NCI-H2171 (cell line): ENCODE results near the gene AIMP1.
"Not testable (repeated sequence)": the region's sequence is repeated elsewhere in the genome, so short reads cannot be mapped to it uniquely, and the experiment has no call there.

ENCODE experiments used
- DNase-seq: peaks from one replicate; lab custom pipeline; 2025; lab: John Stamatoyannopoulos, UW

The AIMP1 gene

GRCh38 chr4:106351016-106351415 is 34.7 kb downstream of the AIMP1 start:
- DNase-seq = no peak

GRCh38 chr4:106353786-106354185 is 37.4 kb downstream of the AIMP1 start:
- DNase-seq = no peak

DNA sequence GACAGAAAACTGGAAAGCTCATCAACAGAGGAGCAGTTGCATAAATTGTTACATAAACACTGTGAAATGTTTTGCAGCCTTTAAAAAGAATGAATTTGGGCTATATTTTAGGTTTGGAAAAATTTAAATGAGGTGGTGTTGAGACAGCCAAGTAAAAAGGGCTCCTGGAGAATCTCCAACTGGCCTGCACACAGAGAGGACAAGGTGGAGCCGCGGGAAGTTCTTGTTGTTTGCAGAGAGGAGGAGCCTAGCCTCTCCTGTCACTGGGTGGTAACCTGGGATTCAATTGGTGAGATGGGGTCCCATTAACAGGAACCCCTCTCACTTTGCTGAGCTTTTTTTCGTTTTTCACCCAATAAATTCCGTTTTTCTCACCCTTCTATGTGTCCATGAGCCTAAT is 38.8 kb downstream of the AIMP1 start:
- no peak for DNase-seq

- DNase-seq = no peak
Observed at GRCh38 chr4:106358899-106359298, 42.5 kb downstream of the AIMP1 start.

- no peak for DNase-seq
Observed at GRCh38 chr4:106362086-106362825, 45.9 kb downstream of the AIMP1 start.

DNA sequence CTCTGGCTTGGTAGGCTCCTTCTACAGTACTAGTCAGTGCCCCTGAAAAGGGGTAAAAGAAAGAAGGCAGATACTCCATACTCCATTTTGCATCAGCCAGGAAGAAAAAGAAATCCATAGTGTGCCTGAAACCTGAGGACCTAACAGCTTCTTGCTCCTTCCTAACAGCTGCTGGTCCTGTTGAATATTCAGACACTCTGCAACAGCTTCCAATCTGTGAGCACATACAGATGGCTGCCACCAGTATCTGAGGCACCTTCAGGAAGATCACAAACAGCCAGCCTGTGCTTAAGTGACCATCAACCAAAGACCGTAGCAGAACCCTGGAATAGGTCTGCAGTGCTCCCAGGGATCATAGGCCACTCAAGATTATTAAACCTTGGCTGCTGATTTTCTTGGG is 47.9 kb downstream of the AIMP1 start:
- DNase-seq = no peak

DNA sequence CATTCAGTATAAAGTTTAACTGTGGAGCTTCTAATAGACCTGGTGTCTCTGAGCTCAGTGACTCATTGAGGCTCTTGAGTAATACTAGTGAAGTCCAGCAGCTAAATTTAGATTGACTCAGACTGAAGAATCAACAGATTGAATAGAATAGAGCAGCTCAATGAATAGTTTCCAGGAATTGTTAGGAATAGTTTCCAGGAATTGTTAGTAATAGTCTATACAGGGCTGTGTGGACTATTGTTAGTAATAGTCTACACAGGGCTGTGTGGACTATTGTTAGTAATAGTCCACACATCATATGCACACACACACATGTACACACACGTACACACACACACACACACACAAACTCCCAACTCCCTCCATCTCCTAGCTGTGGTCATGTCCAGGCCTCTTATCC is 49.3 kb downstream of the AIMP1 start:
- no peak for DNase-seq

DNA sequence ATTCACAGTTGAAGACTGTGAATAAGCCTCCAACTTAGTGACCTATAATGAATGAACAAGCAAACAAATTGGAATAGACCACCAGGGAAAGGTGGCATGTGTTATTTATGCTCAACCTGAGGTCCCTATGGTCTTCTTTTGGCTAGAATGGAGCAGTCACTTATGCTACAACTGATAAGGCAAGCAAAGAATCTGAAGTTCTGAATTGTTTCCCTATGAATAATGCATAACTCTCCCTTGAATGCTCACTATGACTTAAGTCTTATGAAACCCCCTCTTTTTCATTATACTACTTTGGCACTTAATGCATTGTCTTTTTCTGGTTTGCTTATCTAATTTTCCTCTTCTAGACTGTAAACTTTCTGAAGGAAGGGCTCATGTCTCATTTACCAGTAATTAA is 49.7 kb downstream of the AIMP1 start:
- no peak for DNase-seq

DNA sequence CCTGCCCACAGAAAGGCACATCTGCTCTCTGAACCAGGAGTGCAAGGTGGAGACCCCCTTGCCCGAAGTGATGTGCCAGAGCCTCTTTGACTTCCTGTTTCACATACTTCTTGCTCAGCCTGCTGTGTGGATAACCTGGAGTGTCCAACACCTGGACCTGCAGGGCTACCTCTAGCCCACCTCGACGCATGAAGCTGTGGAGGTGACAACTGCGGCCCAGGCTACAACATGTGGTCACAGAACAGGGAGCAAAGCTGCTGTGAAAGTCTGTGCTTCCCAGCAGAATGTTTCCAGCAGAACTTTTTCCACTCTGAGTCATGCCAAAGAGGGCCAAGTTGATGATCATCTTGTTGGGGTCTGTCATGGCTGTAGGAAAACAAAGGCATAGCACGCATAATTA is 50.7 kb downstream of the AIMP1 start:
- no peak for DNase-seq

DNA sequence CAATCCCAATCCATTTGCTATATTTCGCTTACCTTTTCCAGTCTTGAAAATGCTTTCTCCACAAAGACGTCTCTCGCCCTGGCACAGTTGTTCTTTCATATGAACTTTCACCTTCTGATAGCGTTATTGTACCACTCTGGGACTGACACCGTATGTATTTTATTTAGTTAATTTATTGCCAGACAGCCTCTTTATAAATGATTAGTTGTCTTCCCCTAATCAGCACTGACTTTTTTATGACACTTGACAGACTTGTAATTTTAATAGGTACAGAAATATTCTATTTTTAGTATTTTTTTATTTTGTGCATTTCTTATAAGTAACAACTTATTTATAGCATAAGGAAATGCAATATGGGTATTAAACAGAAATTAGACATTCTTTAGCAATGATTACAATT is 52.3 kb downstream of the AIMP1 start, which contains the start of gene GIMD1:
TSS of gene GIMD1 (minus strand) at position 101 of the 400 bp plus-strand sequence. CDS start 1,343 bp downstream, outside the sequence.
- DNase-seq = no peak

- no peak for DNase-seq
Observed at GRCh38 chr4:106369456-106370060, 53.2 kb downstream of the AIMP1 start.

DNA sequence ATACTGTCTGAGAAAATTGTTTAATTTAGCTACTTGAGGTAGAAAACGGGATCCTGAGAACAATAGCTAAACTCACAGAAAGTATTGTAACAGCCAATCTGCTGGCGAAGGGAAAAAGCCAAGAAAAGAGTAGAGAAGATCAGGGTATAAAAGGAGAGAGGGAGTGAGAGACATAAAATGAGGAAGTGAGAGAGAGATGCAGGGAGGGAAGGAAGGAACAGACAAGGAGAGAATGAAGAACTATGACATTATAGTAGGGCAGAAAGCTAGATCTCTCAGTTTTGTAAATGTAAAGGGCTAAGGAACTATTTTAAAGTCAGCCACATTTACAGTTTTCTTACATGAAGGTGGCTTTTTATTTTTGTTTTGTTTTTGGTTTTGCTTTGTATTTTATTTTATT is 53.9 kb downstream of the AIMP1 start:
- no peak for DNase-seq

DNA sequence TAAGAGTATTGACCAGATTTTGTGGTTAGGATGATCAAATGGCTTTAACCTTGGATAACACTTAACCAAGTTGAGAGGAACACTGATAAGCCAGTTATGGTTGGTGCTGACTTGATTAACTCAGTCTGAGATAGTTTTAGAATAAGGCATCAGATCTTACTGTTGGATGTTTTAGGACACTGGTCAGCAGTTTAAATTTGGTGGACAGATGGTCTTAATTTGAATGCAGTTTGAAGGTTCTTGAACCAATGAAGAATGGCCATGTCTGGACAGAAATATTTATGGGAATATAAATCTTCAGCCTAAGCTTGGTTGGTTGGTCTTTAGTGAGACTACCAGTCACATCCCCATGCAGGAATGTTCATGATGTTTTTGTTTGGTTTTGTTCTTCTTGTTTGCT is 54.8 kb downstream of the AIMP1 start:
- no peak for DNase-seq

GRCh38 chr4:106373026-106373425 is 56.7 kb downstream of the AIMP1 start:
- no peak for DNase-seq

- no peak for DNase-seq
Observed at GRCh38 chr4:106380179-106380578, 63.8 kb downstream of the AIMP1 start.

DNA sequence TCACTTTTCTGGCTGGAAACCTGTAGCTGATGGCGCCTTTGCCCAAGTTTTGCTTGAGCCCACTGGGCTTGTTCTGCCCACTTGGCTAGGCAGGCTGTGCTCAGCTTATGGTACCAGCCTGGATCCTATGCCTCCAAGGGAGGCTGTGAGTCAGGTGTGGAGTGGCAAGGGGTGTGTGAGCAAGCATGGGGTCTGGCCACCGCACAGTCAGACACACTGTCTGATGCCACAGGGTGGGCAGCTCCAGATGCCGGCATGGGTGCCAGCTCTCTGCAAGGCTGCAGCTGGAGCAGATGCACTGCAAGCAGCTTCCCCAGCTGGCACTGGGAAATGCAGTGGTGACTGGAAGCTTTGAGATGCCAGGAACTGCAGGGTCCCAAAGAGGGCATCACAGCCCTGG is 68.5 kb downstream of the AIMP1 start:
- no peak for DNase-seq

DNA sequence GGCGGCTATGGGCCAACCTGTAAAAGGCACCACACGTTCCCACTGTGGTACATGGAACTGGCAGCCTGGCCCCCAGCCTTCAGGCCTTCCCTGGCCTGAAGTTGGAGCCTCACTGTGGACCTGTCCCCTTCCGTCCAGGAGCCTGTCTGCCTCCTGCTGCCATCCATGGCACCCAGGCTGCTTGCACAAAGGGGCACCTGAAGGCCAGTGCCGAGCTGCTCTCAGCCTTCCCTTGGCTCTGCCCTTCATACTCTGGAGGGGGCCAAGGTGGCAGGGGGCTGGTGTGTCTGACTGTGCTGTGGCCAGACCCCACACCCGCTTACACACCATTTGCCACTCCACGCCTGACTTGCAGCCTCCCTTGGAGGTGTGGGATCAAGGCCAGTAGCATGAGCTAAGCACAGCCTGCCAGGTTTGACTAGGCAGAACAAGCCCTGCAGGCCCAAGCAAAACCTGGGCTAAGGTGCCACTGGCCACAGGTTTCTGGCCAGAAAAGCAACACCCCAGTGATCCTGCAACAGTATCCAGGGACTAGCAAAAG is 69.6 kb downstream of the AIMP1 start:
- DNase-seq = no peak

- DNase-seq = no peak
Observed at GRCh38 chr4:106395582-106395981, 79.2 kb downstream of the AIMP1 start.

DNA sequence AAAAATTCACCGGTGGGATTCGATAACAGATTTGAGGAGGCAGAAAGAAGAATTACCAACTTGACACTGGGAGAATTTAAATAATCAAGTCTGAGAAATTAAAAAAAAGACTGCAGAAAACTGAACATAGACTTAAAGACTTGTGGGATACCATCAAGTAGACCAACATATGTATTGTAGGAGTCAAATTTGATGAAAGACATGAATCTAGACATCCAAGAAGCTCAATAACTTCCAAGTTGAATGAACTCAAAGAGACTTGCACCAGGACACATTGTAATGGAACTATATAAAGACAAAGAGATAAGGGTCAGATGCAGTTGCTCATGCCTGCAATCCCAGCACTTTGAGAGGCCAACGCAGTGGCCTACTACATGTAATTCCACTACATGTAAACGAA is 82.5 kb downstream of the AIMP1 start:
- DNase-seq = not testable (repeated sequence)
